SK-N-SH (cell line): Measurements from ENCODE around the gene KIRREL1.

Experiments used
- ELF1 ChIP-seq: IDR thresholded peaks from 2 replicates; pipeline ENCODE4 v1.4.0; 2012
- EP300 ChIP-seq, 2 experiments: IDR thresholded peaks; 2 replicates each; pipeline versions ENCODE4 v1.4.0 to v1.6.1; 2012; ENCODE audit warnings: borderline replicate concordance in 1 of 2, low read depth in 1 of 2, low read length in 1 of 2

DNA sequence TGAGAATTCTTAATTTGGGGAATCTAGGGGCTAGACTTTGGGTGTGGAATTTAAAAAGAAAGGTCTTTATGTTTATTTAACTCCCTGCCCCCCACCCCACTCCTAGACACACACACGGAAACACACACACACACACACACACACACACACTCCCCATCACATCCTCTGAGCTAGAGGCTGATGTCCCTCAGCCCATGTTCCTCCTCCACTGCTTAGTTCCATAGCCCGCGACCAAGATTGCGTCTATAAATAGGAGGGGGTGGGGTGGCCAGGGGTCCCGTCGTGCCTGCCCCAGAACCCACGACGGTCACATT is 655 bp upstream of the KIRREL1 start:
- TF ChIP-seq EP300 (IDR thresholded peaks at IDR 0.05; ENCODE audit: borderline replicate concordance in 1 of 2, low read depth in 1 of 2, low read length in 1 of 2): no peak
- TF ChIP-seq ELF1: no peak
